ENCODE measurements around the gene KRTAP5-6.

DNA sequence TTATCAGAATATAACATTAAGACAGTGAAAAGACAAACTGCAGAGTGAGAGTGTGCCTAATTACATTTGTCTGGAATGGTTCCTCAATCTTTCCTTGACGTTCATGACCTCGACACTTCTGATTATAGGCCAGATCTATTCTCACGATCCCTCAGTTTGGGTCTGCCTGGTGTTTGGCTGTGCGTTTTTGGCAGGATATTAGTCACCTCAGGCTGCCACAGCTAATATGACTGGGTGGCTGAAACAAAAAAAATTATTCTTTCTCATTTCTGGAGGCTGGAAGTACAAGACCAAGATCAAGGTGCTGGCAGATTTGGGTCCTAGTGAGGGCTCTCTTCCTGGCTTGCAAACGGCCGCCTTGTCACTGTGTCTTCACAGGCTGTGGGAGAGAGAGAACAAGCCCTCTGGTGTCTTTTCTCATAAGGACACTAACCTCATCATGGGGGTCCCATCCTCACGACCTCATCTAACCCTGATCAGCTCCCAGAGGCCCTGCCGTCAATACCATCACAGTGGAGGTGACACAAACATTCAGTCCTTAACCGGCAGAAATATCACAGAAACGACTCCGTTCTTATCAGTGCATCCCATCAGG, 30.2 kb downstream of the KRTAP5-6 start:
- TF ChIP-seq POLR2A (IDR thresholded peaks at IDR 0.05) (no peak), EP300 (IDR thresholded peaks at IDR 0.05) (no peak), POLR2AphosphoS5 (IDR thresholded peaks at IDR 0.05) (no peak)
- TF ChIP-seq, protein P1, sequence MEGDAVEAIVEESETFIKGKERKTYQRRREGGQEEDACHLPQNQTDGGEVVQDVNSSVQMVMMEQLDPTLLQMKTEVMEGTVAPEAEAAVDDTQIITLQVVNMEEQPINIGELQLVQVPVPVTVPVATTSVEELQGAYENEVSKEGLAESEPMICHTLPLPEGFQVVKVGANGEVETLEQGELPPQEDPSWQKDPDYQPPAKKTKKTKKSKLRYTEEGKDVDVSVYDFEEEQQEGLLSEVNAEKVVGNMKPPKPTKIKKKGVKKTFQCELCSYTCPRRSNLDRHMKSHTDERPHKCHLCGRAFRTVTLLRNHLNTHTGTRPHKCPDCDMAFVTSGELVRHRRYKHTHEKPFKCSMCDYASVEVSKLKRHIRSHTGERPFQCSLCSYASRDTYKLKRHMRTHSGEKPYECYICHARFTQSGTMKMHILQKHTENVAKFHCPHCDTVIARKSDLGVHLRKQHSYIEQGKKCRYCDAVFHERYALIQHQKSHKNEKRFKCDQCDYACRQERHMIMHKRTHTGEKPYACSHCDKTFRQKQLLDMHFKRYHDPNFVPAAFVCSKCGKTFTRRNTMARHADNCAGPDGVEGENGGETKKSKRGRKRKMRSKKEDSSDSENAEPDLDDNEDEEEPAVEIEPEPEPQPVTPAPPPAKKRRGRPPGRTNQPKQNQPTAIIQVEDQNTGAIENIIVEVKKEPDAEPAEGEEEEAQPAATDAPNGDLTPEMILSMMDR (IDR thresholded peaks at IDR 0.05), result no peak

Measured in stomach (tissue), 4 donors.